ENCODE results near the gene ZNF221.

GRCh38 chr19:44002212-44002565 lies 51.2 kb downstream of the ZNF221 start:
- TF ChIP-seq POLR2A (IDR thresholded peaks at IDR 0.05; ENCODE audit: low read depth, low read length) (no peak), TAF1 (IDR thresholded peaks at IDR 0.05; ENCODE audit: borderline replicate concordance, low read depth, low read length) (no peak)
